Measurements from ENCODE around the gene AFF3. TPM values are rescaled to one million over a fixed set of nuclear protein-coding genes. Genes with fewer than 3 reads are reported as not detected.
A peak's percentile ranks its signal among the peaks of the same experiment; 100 is the strongest.

AFF3 gene
- total RNA-seq, 1 experiment from 2014 or later, result not detected

GRCh38 chr2:99572373-99573164 lies 569.8 kb downstream of the AFF3 start:
- intact Hi-C loops (cut with micrococcal nuclease; ENCODE audit: unreplicated experiment), result no loop called here
- no peaks in the 10 kb centered on the region for H3K9me3 ChIP-seq (ENCODE audit: insufficient read depth, low read depth)
- TF ChIP-seq, protein P1, sequence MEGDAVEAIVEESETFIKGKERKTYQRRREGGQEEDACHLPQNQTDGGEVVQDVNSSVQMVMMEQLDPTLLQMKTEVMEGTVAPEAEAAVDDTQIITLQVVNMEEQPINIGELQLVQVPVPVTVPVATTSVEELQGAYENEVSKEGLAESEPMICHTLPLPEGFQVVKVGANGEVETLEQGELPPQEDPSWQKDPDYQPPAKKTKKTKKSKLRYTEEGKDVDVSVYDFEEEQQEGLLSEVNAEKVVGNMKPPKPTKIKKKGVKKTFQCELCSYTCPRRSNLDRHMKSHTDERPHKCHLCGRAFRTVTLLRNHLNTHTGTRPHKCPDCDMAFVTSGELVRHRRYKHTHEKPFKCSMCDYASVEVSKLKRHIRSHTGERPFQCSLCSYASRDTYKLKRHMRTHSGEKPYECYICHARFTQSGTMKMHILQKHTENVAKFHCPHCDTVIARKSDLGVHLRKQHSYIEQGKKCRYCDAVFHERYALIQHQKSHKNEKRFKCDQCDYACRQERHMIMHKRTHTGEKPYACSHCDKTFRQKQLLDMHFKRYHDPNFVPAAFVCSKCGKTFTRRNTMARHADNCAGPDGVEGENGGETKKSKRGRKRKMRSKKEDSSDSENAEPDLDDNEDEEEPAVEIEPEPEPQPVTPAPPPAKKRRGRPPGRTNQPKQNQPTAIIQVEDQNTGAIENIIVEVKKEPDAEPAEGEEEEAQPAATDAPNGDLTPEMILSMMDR (conservative IDR thresholded peaks at IDR 0.05), result no peak
- TF ChIP-seq EZH2 (IDR thresholded peaks at IDR 0.05; ENCODE audit: low read depth), result no peak
- no peak overlapping the region for H3K4me3 ChIP-seq
- no peaks in the 10 kb centered on the region for H3F3A ChIP-seq (ENCODE audit: insufficient read depth, low read depth)
- H2AFZ ChIP-seq, result no peak overlapping the region
- H3K36me3 ChIP-seq (ENCODE audit: low read depth), result no peaks in the 10 kb centered on the region
- H4K20me1 ChIP-seq (ENCODE audit: insufficient read depth), result no peaks in the 10 kb centered on the region
- H3K27me3 ChIP-seq (ENCODE audit: insufficient read depth, low read depth), result peaks cover 98% of the 10 kb centered on the region
- H3K4me1 ChIP-seq (replicated peaks; ENCODE audit: insufficient read depth), result no peaks in the 10 kb centered on the region
- no peak overlapping the region for H3K4me2 ChIP-seq
- DNase-seq, result peak in 1 of 2 experiments; percentile 52
- ChIA-PET CTCF (no interaction called here), POLR2A (ENCODE audit: unreplicated experiment) (no interaction called here)
- no peak overlapping the region for H3K27ac ChIP-seq
- BruUV-seq (replicated peaks), result no TSS peak
- no peaks in the 10 kb centered on the region for H3K9me2 ChIP-seq (ENCODE audit: insufficient read depth)
- H3K79me2 ChIP-seq (ENCODE audit: low read depth), result no peaks in the 10 kb centered on the region

GRCh38 chr2:99571954-99572353 lies 570.4 kb downstream of the AFF3 start:
- no peaks in the 10 kb centered on the region for H4K20me1 ChIP-seq (ENCODE audit: insufficient read depth)
- H3K36me3 ChIP-seq (ENCODE audit: low read depth), result no peaks in the 10 kb centered on the region
- no peaks in the 10 kb centered on the region for H3K9me2 ChIP-seq (ENCODE audit: insufficient read depth)
- no peaks in the 10 kb centered on the region for H3K4me1 ChIP-seq (replicated peaks; ENCODE audit: insufficient read depth)
- H3K4me3 ChIP-seq, result no peak overlapping the region
- no peaks in the 10 kb centered on the region for H3K79me2 ChIP-seq (ENCODE audit: low read depth)
- CTCF ChIA-PET, result no interaction called here
- intact Hi-C loops (cut with micrococcal nuclease; ENCODE audit: unreplicated experiment), result no loop called here
- POLR2A ChIA-PET (ENCODE audit: unreplicated experiment), result no interaction called here
- no peaks in the 10 kb centered on the region for H3K9me3 ChIP-seq (ENCODE audit: insufficient read depth, low read depth)
- H2AFZ ChIP-seq, result no peak overlapping the region
- TF ChIP-seq, protein P1 (conservative IDR thresholded peaks at IDR 0.05), result no peak
- TF ChIP-seq EZH2 (IDR thresholded peaks at IDR 0.05; ENCODE audit: low read depth), result no peak
- H3K27ac ChIP-seq, result no peak overlapping the region
- peaks cover 98% of the 10 kb centered on the region for H3K27me3 ChIP-seq (ENCODE audit: insufficient read depth, low read depth)
- DNase-seq, result no peak
- H3F3A ChIP-seq (ENCODE audit: insufficient read depth, low read depth), result no peaks in the 10 kb centered on the region
- BruUV-seq (replicated peaks), result no TSS peak
- no peak overlapping the region for H3K4me2 ChIP-seq

GRCh38 chr2:99571533-99571932 lies 570.9 kb downstream of the AFF3 start:
- Histone ChIP-seq H3K4me2 (no peak overlapping the region), H3K9me2 (ENCODE audit: insufficient read depth) (no peaks in the 10 kb centered on the region), H3K4me1 (replicated peaks; ENCODE audit: insufficient read depth) (no peaks in the 10 kb centered on the region), H2AFZ (no peak overlapping the region), H3K27me3 (ENCODE audit: insufficient read depth, low read depth) (peaks cover 97% of the 10 kb centered on the region), H3K27ac (no peak overlapping the region), H3K9me3 (ENCODE audit: insufficient read depth, low read depth) (no peaks in the 10 kb centered on the region), H3K4me3 (no peak overlapping the region), H3F3A (ENCODE audit: insufficient read depth, low read depth) (no peaks in the 10 kb centered on the region), H3K36me3 (ENCODE audit: low read depth) (no peaks in the 10 kb centered on the region), H3K79me2 (ENCODE audit: low read depth) (no peaks in the 10 kb centered on the region), H4K20me1 (ENCODE audit: insufficient read depth) (no peaks in the 10 kb centered on the region)
- no peak for TF ChIP-seq EZH2 (IDR thresholded peaks at IDR 0.05; ENCODE audit: low read depth)
- TF ChIP-seq, protein P1 (conservative IDR thresholded peaks at IDR 0.05), result no peak
- intact Hi-C loops (cut with micrococcal nuclease; ENCODE audit: unreplicated experiment), result no loop called here
- no TSS peak for BruUV-seq (replicated peaks)
- CTCF ChIA-PET, result no interaction called here
- POLR2A ChIA-PET (ENCODE audit: unreplicated experiment), result no interaction called here
- no peak for DNase-seq

All from PC-9 (cell line).